H9 (cell line): ENCODE results near the gene VNN1. TPM values are rescaled to one million over a fixed set of nuclear protein-coding genes. Genes with fewer than 3 reads are reported as not detected.

Source experiments
- DNase-seq: peaks from one replicate; pipeline ENCODE4 v3.0.0-alpha.2; 2017
- H2AFZ ChIP-seq: one replicate; pipeline ENCODE4 v1.6.1; 2013; ENCODE audit warnings: mild to moderate bottlenecking, low read length, control low read depth, moderate library complexity
- H2AK5ac ChIP-seq: 2 replicates; pipeline ENCODE4 v1.6.1; 2013; ENCODE audit warnings: low read length, control low read depth, mixed read lengths; ENCODE audit not compliant: insufficient read length
- H2BK120ac ChIP-seq: one replicate; pipeline ENCODE4 v1.6.1; 2013; ENCODE audit warnings: low read depth, mild to moderate bottlenecking, low read length, control low read depth, inconsistent platforms; ENCODE audit not compliant: poor library complexity, severe bottlenecking
- H2BK12ac ChIP-seq: 2 replicates; pipeline ENCODE4 v1.6.1; 2013; ENCODE audit warnings: low read length, control low read depth, mixed read lengths, low read depth; ENCODE audit not compliant: insufficient read length
- H2BK15ac ChIP-seq: 2 replicates; pipeline ENCODE4 v1.6.1; 2013; ENCODE audit warnings: low read depth, low read length, control low read depth
- H2BK20ac ChIP-seq: one replicate; pipeline ENCODE4 v1.6.1; 2013; ENCODE audit warnings: low read depth, mild to moderate bottlenecking, low read length, control low read depth, inconsistent platforms; ENCODE audit not compliant: poor library complexity, severe bottlenecking
- H2BK5ac ChIP-seq: 2 replicates; pipeline ENCODE4 v1.6.1; 2013; ENCODE audit warnings: low read length, control low read depth, mixed read lengths; ENCODE audit not compliant: insufficient read length
- H3K14ac ChIP-seq: 2 replicates; pipeline ENCODE4 v1.6.1; 2013; ENCODE audit warnings: low read length, control low read depth; ENCODE audit not compliant: insufficient read depth
- H3K18ac ChIP-seq: 2 replicates; pipeline ENCODE4 v1.6.1; 2013; ENCODE audit warnings: low read depth, mild to moderate bottlenecking, mixed read lengths, low read length, control low read depth; ENCODE audit not compliant: insufficient read length
- H3K23ac ChIP-seq: 2 replicates; pipeline ENCODE4 v1.6.1; 2013; ENCODE audit warnings: low read length, control low read depth, mixed read lengths, low read depth; ENCODE audit not compliant: insufficient read length
- H3K23me2 ChIP-seq: 2 replicates; pipeline ENCODE4 v1.6.1; 2013; ENCODE audit warnings: low read depth, mild to moderate bottlenecking, mixed read lengths, low read length, control low read depth; ENCODE audit not compliant: insufficient read length, poor library complexity, severe bottlenecking
- H3K27ac ChIP-seq: 2 replicates; pipeline ENCODE4 v1.5.1; 2013; ENCODE audit warnings: low read length, control low read depth, mixed read lengths, low read depth; ENCODE audit not compliant: insufficient read length
- H3K27me3 ChIP-seq: 2 replicates; pipeline ENCODE4 v1.6.1; 2013; ENCODE audit warnings: low read length, control low read depth, inconsistent platforms; ENCODE audit not compliant: insufficient read depth
- H3K4ac ChIP-seq: 2 replicates; pipeline ENCODE4 v1.6.1; 2013; ENCODE audit warnings: low read depth, mild to moderate bottlenecking, control low read depth, inconsistent platforms, low read length, moderate library complexity
- H3K4me1 ChIP-seq: 2 replicates; pipeline ENCODE4 v1.6.1; 2013; ENCODE audit warnings: low read length, control low read depth, inconsistent platforms; ENCODE audit not compliant: insufficient read depth
- H3K4me2 ChIP-seq: 2 replicates; pipeline ENCODE4 v1.6.1; 2013; ENCODE audit warnings: low read length, control low read depth, mixed read lengths; ENCODE audit not compliant: insufficient read length, insufficient read depth
- H3K56ac ChIP-seq: 2 replicates; pipeline ENCODE4 v1.6.1; 2013; ENCODE audit warnings: low read depth, mild to moderate bottlenecking, mixed read lengths, low read length, control low read depth; ENCODE audit not compliant: insufficient read length
- H3K79me1 ChIP-seq: 2 replicates; pipeline ENCODE4 v1.6.1; 2013; ENCODE audit warnings: low read depth, mild to moderate bottlenecking, moderate library complexity, low read length, control low read depth, inconsistent platforms; ENCODE audit not compliant: insufficient read depth, poor library complexity, severe bottlenecking
- H3K79me2 ChIP-seq: 2 replicates; pipeline ENCODE4 v1.6.1; 2013; ENCODE audit warnings: low read length, control low read depth, inconsistent platforms; ENCODE audit not compliant: insufficient read depth
- H3K9ac ChIP-seq: 2 replicates; pipeline ENCODE4 v1.6.1; 2013; ENCODE audit warnings: low read length, control low read depth, mixed read lengths; ENCODE audit not compliant: insufficient read length; ENCODE audit errors: extremely low read depth
- H3K9me3 ChIP-seq: one replicate; pipeline ENCODE4 v1.6.1; 2013; ENCODE audit warnings: low read depth, low read length, inconsistent platforms; ENCODE audit not compliant: control insufficient read depth
- H3T11ph ChIP-seq: one replicate; pipeline ENCODE4 v1.6.1; 2013; ENCODE audit warnings: mild to moderate bottlenecking, low read length, control low read depth, inconsistent platforms
- H4K20me1 ChIP-seq: one replicate; pipeline ENCODE4 v1.6.1; 2013; ENCODE audit not compliant: control insufficient read depth, insufficient read length, insufficient read depth
- H4K5ac ChIP-seq: 2 replicates; pipeline ENCODE4 v1.6.1; 2013; ENCODE audit warnings: low read depth, mild to moderate bottlenecking, mixed read lengths, low read length, control low read depth; ENCODE audit not compliant: insufficient read length
- H4K8ac ChIP-seq: replicated peaks from 2 replicates; pipeline ENCODE4 v1.6.1; 2013; ENCODE audit warnings: low read length, control low read depth, mixed read lengths, low read depth; ENCODE audit not compliant: insufficient read length
- H4K91ac ChIP-seq: 2 replicates; pipeline ENCODE4 v1.6.1; 2013; ENCODE audit warnings: low read depth, mild to moderate bottlenecking, moderate library complexity, mixed read lengths, low read length, control low read depth; ENCODE audit not compliant: insufficient read length
- H3K27ac Mint-ChIP-seq, 3 experiments: 2 replicates in 2 of 3; 3 replicates in 1 of 3; pipeline ENCODE4 v1.8.0; 2020 to 2021; ENCODE audit warnings: mixed read lengths in 3 of 3, mild to moderate bottlenecking in 1 of 3, moderate library complexity in 1 of 3
- H3K27me3 Mint-ChIP-seq: 2 replicates; pipeline ENCODE4 v1.8.0; 2021; ENCODE audit warnings: low read depth, mild to moderate bottlenecking, moderate library complexity, mixed read lengths
- H3K36me3 Mint-ChIP-seq, 3 experiments: 2 replicates in 2 of 3; 3 replicates in 1 of 3; pipeline ENCODE4 v1.8.0; 2020 to 2021; ENCODE audit warnings: low read depth in 3 of 3, mixed read lengths in 3 of 3; ENCODE audit not compliant: insufficient read depth in 1 of 3
- H3K4me1 Mint-ChIP-seq, 2 experiments: 2 replicates each; pipeline ENCODE4 v1.8.0; 2020; ENCODE audit warnings: mixed read lengths in 2 of 2
- H3K4me3 Mint-ChIP-seq, 2 experiments: 2 replicates in 1 of 2; 3 replicates in 1 of 2; pipeline ENCODE4 v1.8.0; 2020 to 2021; ENCODE audit warnings: mild to moderate bottlenecking in 2 of 2, mixed read lengths in 2 of 2, moderate library complexity in 1 of 2
- H3K9me3 Mint-ChIP-seq, 2 experiments: 2 replicates in 1 of 2; 3 replicates in 1 of 2; pipeline ENCODE4 v1.8.0; 2020; ENCODE audit warnings: mild to moderate bottlenecking in 2 of 2, mixed read lengths in 2 of 2, moderate library complexity in 1 of 2
- CTCF ChIP-seq: fragments of 200-600 bp; sonication (generic); conservative IDR thresholded peaks from 3 replicates; pipeline ENCODE4 v1.8.0; 2021; ENCODE audit warnings: antibody characterized with exemption, mild to moderate bottlenecking
- WGBS: extraction: QIAGEN DNeasy Blood & Tissue Kit; methylation state at CpG from one replicate; pipeline ENCODE4 v1.1.7; 2013; ENCODE audit warnings: missing lambda C conversion rate, low lambda C conversion rate, mixed read lengths; ENCODE audit not compliant: insufficient read length; ENCODE audit errors: extremely low coverage; 5-methylcytosine and 5-hydroxymethylcytosine counted together
- total RNA-seq: library from RNA; stranded (reverse); gene quantifications from 2 replicates; pipeline ENCODE4 v1.2.1, GENCODE V29; 2021

The VNN1 gene
- total RNA-seq, 1 experiment from 2014 or later: not detected

GRCh38 chr6:132746048-132746447, 32.2 kb upstream of the VNN1 start:
- Histone ChIP-seq H2BK5ac (no peak overlapping the region), H4K5ac (no peak overlapping the region)
- H3K4me1 Mint-ChIP-seq: no peaks in the 10 kb centered on the region

More at GRCh38 chr6:132746048-132746447, 32.2 kb upstream of the VNN1 start:
- H3K14ac ChIP-seq: no peak overlapping the region
- no peak overlapping the region for H4K91ac ChIP-seq
- H3K79me1 ChIP-seq: no peaks in the 10 kb centered on the region
- DNase-seq: no peak
- no peak overlapping the region for H3K4ac ChIP-seq
- no peaks in the 10 kb centered on the region for H3K4me1 ChIP-seq
- no peak overlapping the region for H3K4me2 ChIP-seq
- H3K9ac ChIP-seq: no peak overlapping the region
- no peak overlapping the region for H2BK20ac ChIP-seq
- H3K79me2 ChIP-seq: no peaks in the 10 kb centered on the region
- H3K9me3 ChIP-seq: no peaks in the 10 kb centered on the region
- Mint-ChIP-seq H3K27ac (no peak overlapping the region), H3K27me3 (no peaks in the 10 kb centered on the region; the same call in none of the 2 replicates), H3K36me3 (no peaks in the 10 kb centered on the region), H3K4me3 (no peak overlapping the region), H3K9me3 (no peaks in the 10 kb centered on the region; a peak in 1 of 5 replicates)
- TF ChIP-seq CTCF: no peak
- H2BK15ac ChIP-seq: no peak overlapping the region
- no peak overlapping the region for H3T11ph ChIP-seq
- no peak overlapping the region for H4K8ac ChIP-seq
- H2AK5ac ChIP-seq: no peak overlapping the region
- WGBS: no CpG with 5 or more reads among the region's 1 CpG
- H2BK12ac ChIP-seq: no peak overlapping the region
- H3K23me2 ChIP-seq: no peaks in the 10 kb centered on the region
- H3K23ac ChIP-seq: no peak overlapping the region
- no peak overlapping the region for H3K18ac ChIP-seq
- H3K27me3 ChIP-seq: no peaks in the 10 kb centered on the region
- no peaks in the 10 kb centered on the region for H4K20me1 ChIP-seq
- H3K27ac ChIP-seq: no peak overlapping the region
- H2AFZ ChIP-seq: no peak overlapping the region
- no peak overlapping the region for H3K56ac ChIP-seq
- H2BK120ac ChIP-seq: no peak overlapping the region
